ENCODE measurements around the gene TASOR.

- TF ChIP-seq, protein P1, sequence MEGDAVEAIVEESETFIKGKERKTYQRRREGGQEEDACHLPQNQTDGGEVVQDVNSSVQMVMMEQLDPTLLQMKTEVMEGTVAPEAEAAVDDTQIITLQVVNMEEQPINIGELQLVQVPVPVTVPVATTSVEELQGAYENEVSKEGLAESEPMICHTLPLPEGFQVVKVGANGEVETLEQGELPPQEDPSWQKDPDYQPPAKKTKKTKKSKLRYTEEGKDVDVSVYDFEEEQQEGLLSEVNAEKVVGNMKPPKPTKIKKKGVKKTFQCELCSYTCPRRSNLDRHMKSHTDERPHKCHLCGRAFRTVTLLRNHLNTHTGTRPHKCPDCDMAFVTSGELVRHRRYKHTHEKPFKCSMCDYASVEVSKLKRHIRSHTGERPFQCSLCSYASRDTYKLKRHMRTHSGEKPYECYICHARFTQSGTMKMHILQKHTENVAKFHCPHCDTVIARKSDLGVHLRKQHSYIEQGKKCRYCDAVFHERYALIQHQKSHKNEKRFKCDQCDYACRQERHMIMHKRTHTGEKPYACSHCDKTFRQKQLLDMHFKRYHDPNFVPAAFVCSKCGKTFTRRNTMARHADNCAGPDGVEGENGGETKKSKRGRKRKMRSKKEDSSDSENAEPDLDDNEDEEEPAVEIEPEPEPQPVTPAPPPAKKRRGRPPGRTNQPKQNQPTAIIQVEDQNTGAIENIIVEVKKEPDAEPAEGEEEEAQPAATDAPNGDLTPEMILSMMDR (IDR thresholded peaks at IDR 0.05), result no peak
- TF ChIP-seq POLR2A (IDR thresholded peaks at IDR 0.05), result no peak
Observed at GRCh38 chr3:56732109-56732508, 49.0 kb upstream of the TASOR start.
